HepG2 (cell line): ENCODE results near the gene ZNF546. TPM values are rescaled to one million over a fixed set of nuclear protein-coding genes. Genes with fewer than 3 reads are reported as not detected.

ENCODE experiments used
- ATM ChIP-seq: fragments of 450-650 bp; IDR thresholded peaks from 2 replicates; pipeline ENCODE4 v1.7.1; 2017; ENCODE audit warnings: mild to moderate bottlenecking, borderline replicate concordance
- BORCS8-MEF2B ChIP-seq: sonication (generic); formaldehyde crosslinking; IDR thresholded peaks from 2 replicates; pipeline ENCODE4 v1.8.0; 2022; ENCODE audit warnings: mild to moderate bottlenecking, missing genetic modification reagents
- CENPBD1 ChIP-seq: sonication (generic); formaldehyde crosslinking; IDR thresholded peaks from 2 replicates; pipeline ENCODE4 v1.8.0; 2022; ENCODE audit warnings: missing genetic modification reagents, low read depth, mild to moderate bottlenecking, borderline replicate concordance
- FOXA3 ChIP-seq: IDR thresholded peaks from 2 replicates; pipeline ENCODE4 v1.6.1; 2016; ENCODE audit warnings: missing genetic modification reagents, missing compliant biosample characterization
- GMEB2 ChIP-seq: IDR thresholded peaks from 2 replicates; pipeline ENCODE4 v1.6.1; 2016; ENCODE audit warnings: missing biosample characterization, missing genetic modification reagents, low read depth
- HDAC2 ChIP-seq: sonication (generic); formaldehyde crosslinking; IDR thresholded peaks from 2 replicates; pipeline ENCODE4 v1.4.0; 2020; ENCODE audit warnings: missing genetic modification reagents
- HINFP ChIP-seq: sonication (generic); formaldehyde crosslinking; IDR thresholded peaks from 2 replicates; pipeline ENCODE4 v1.4.0; 2020; ENCODE audit warnings: low read depth, mild to moderate bottlenecking, missing genetic modification reagents
- IKZF5 ChIP-seq: IDR thresholded peaks from 2 replicates; pipeline ENCODE4 v1.6.1; 2018; ENCODE audit warnings: missing genetic modification reagents, mild to moderate bottlenecking, missing compliant biosample characterization
- PAX8 ChIP-seq: sonication (generic); formaldehyde crosslinking; IDR thresholded peaks from 2 replicates; pipeline ENCODE4 v1.8.0; 2022; ENCODE audit warnings: mild to moderate bottlenecking, missing genetic modification reagents, borderline replicate concordance
- RARG ChIP-seq: sonication (generic); formaldehyde crosslinking; IDR thresholded peaks from 2 replicates; pipeline ENCODE4 v1.4.0; 2020; ENCODE audit warnings: low read depth, mild to moderate bottlenecking, missing genetic modification reagents
- SAP130 ChIP-seq: IDR thresholded peaks from 2 replicates; pipeline ENCODE4 v1.6.1; 2016; ENCODE audit warnings: low read depth
- ZNF329 ChIP-seq: sonication (generic); formaldehyde crosslinking; IDR thresholded peaks from 2 replicates; pipeline ENCODE4 v1.9.0; 2021; ENCODE audit warnings: low read depth, mild to moderate bottlenecking, missing genetic modification reagents
- ZNF605 ChIP-seq: sonication (generic); formaldehyde crosslinking; IDR thresholded peaks from 2 replicates; pipeline ENCODE4 v1.8.0; 2022; ENCODE audit warnings: mild to moderate bottlenecking, missing genetic modification reagents
- ZSCAN12 ChIP-seq: sonication (generic); formaldehyde crosslinking; IDR thresholded peaks from 2 replicates; pipeline ENCODE4 v1.9.0; 2021; ENCODE audit warnings: mild to moderate bottlenecking, missing genetic modification reagents
- polyA plus RNA-seq, 8 experiments: library from polyadenylated mRNA; depleted of rRNA in 3 of 8; stranded (reverse) in 7 of 8; unstranded in 1 of 8; fragments of >200 nt; fragmentation: Illumina TruSeq in 4 of 8; extraction: Trizol in 4 of 8; gene quantifications; 2 replicates each; pipeline versions ENCODE4 v1.2.1 to v1.2.3, GENCODE V29; 2011 to 2016; ENCODE audit warnings: low read depth in 4 of 8, missing spikeins in 1 of 8, mixed read lengths in 1 of 8; ENCODE audit not compliant: insufficient read depth in 1 of 8
- total RNA-seq, 5 experiments: library from RNA; depleted of rRNA; stranded (reverse); fragments of >200 nt; fragmentation: Illumina TruSeq; extraction: Trizol; gene quantifications; 2 replicates each; pipeline ENCODE4 v1.2.3, GENCODE V29; 2016; ENCODE audit warnings: low read depth in 1 of 5
- TF ChIP-seq, protein P1 (sequence below): sonication (generic); formaldehyde crosslinking; IDR thresholded peaks from 2 replicates; pipeline ENCODE4 v1.5.1; 2020; ENCODE audit warnings: mild to moderate bottlenecking, missing genetic modification reagents, borderline replicate concordance
- TF ChIP-seq, protein P2 (sequence below): sonication (generic); formaldehyde crosslinking; IDR thresholded peaks from 2 replicates; pipeline ENCODE4 v1.4.0; 2020; ENCODE audit warnings: mild to moderate bottlenecking, missing genetic modification reagents

Gene ZNF546
- total and polyA plus RNA-seq, 2 of the 13 experiments (the other 11 are each of a cell fraction or from before 2014, with no cell fraction given) = 2.2 to 4.1 TPM

DNA sequence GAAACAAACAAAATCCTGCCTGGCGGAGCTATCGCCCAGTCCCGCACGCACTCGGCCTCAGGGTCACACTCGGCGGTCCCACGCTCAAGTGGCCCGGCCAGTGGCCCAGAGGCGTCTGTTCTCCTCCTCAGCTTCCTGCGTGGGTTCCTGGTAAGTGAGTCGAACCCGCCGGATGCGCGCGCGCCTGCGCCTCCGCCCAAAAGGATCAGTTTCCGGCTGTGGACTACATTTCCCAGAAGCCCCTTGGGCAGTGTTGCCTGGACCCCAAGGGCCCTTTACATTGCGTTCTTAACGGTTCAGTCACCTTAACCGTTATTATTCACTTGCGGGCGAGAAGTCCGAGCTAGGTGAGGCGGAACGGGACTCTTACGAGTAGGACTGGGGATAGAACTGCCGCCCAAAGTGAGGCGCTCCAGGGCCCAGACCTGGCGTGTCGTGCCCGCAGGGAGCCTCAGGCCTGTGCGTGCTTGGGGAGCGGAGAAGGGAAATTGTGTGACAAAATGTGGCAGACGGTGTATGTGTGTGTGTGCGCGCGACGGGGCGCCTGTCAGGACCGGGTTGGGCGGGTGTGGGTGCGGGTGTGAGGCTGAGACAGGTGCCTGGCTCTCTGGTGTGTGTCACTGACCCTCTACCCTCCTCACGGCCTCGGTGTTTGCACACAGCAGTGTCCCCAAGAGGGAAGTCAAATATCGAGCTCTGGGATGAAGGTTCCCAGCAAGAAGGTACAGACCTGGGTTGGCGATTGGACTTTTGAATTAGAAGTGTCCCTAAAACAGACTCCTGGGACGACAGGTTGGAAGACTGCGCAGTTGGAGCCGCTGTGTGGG lies at the start of gene ZNF546 (continued):
- TF ChIP-seq, protein P1, sequence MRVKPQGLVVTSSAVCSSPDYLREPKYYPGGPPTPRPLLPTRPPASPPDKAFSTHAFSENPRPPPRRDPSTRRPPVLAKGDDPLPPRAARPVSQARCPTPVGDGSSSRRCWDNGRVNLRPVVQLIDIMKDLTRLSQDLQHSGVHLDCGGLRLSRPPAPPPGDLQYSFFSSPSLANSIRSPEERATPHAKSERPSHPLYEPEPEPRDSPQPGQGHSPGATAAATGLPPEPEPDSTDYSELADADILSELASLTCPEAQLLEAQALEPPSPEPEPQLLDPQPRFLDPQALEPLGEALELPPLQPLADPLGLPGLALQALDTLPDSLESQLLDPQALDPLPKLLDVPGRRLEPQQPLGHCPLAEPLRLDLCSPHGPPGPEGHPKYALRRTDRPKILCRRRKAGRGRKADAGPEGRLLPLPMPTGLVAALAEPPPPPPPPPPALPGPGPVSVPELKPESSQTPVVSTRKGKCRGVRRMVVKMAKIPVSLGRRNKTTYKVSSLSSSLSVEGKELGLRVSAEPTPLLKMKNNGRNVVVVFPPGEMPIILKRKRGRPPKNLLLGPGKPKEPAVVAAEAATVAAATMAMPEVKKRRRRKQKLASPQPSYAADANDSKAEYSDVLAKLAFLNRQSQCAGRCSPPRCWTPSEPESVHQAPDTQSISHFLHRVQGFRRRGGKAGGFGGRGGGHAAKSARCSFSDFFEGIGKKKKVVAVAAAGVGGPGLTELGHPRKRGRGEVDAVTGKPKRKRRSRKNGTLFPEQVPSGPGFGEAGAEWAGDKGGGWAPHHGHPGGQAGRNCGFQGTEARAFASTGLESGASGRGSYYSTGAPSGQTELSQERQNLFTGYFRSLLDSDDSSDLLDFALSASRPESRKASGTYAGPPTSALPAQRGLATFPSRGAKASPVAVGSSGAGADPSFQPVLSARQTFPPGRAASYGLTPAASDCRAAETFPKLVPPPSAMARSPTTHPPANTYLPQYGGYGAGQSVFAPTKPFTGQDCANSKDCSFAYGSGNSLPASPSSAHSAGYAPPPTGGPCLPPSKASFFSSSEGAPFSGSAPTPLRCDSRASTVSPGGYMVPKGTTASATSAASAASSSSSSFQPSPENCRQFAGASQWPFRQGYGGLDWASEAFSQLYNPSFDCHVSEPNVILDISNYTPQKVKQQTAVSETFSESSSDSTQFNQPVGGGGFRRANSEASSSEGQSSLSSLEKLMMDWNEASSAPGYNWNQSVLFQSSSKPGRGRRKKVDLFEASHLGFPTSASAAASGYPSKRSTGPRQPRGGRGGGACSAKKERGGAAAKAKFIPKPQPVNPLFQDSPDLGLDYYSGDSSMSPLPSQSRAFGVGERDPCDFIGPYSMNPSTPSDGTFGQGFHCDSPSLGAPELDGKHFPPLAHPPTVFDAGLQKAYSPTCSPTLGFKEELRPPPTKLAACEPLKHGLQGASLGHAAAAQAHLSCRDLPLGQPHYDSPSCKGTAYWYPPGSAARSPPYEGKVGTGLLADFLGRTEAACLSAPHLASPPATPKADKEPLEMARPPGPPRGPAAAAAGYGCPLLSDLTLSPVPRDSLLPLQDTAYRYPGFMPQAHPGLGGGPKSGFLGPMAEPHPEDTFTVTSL (CRISPR knock-in tag) = no peak; the same call in 1 of the 2 replicates
- no peak for TF ChIP-seq RARG (CRISPR knock-in tag)
- TF ChIP-seq ZNF329 (CRISPR knock-in tag) = peak; percentile 77; the same call in 1 of the 2 replicates
- TF ChIP-seq PAX8 (CRISPR knock-in tag) = peak; percentile 40; the same call in 1 of the 2 replicates
- 0 out of 2 replicates have a peak, but pooled peaks have one; percentile 64 for TF ChIP-seq ZSCAN12 (CRISPR knock-in tag)
- no peak for TF ChIP-seq ATM
- TF ChIP-seq CENPBD1 (CRISPR knock-in tag) = no peak; the same call in 1 of the 2 replicates
- no peak; the same call in 1 of the 2 replicates for TF ChIP-seq BORCS8-MEF2B (CRISPR knock-in tag)
- peak; percentile 14; the same call in 1 of the 2 replicates for TF ChIP-seq HINFP (CRISPR knock-in tag)
- no peak for TF ChIP-seq GMEB2 (CRISPR knock-in tag)
- peak; percentile 61; the same call in 1 of the 2 replicates for TF ChIP-seq IKZF5 (CRISPR knock-in tag)
- TF ChIP-seq ZNF605 = peak; percentile 70
- peak; percentile 32 for TF ChIP-seq FOXA3 (CRISPR knock-in tag)
- TF ChIP-seq, protein P2, sequence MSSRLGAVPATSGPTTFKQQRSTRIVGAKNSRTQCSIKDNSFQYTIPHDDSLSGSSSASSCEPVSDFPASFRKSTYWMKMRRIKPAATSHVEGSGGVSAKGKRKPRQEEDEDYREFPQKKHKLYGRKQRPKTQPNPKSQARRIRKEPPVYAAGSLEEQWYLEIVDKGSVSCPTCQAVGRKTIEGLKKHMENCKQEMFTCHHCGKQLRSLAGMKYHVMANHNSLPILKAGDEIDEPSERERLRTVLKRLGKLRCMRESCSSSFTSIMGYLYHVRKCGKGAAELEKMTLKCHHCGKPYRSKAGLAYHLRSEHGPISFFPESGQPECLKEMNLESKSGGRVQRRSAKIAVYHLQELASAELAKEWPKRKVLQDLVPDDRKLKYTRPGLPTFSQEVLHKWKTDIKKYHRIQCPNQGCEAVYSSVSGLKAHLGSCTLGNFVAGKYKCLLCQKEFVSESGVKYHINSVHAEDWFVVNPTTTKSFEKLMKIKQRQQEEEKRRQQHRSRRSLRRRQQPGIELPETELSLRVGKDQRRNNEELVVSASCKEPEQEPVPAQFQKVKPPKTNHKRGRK (CRISPR knock-in tag) = no peak
- peak; percentile 87 for TF ChIP-seq SAP130
- TF ChIP-seq HDAC2 (CRISPR knock-in tag) = peak; percentile 75
